Measurements from ENCODE around the gene UNC13A.
"Not testable (repeated sequence)": the region's sequence is repeated elsewhere in the genome, so short reads cannot be mapped to it uniquely, and the experiment has no call there.

UNC13A gene

DNA sequence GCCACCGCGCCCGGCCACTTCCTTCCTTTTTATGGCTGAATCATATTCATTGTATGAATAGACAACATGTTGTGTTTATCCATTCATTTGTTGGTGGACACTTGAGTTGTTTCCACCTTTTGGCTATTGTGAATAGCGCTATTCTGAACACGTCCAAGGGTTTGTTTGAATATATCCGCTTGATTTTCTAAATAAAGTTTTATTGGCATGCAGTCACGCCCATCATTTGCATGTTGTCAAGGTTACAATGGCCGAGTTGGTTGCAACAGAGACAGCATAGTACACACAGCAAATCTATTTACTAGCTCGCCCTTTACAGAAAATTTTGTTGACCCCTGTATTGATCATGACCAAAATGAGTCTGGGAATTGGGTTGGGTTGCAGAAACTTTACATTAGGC lies 89.2 kb downstream of the UNC13A start:
- in situ Hi-C loops (cut with HindIII; ENCODE audit: low pct_unique_long_range_greater_than_20kb, low sequenced_read_pairs): no loop called here
- DNase-seq (ENCODE audit: low read depth in 1 of 2, low spot score in 1 of 2): no peak
- no peak for TF ChIP-seq JUND (IDR thresholded peaks at IDR 0.05; ENCODE audit: low read depth)

DNA sequence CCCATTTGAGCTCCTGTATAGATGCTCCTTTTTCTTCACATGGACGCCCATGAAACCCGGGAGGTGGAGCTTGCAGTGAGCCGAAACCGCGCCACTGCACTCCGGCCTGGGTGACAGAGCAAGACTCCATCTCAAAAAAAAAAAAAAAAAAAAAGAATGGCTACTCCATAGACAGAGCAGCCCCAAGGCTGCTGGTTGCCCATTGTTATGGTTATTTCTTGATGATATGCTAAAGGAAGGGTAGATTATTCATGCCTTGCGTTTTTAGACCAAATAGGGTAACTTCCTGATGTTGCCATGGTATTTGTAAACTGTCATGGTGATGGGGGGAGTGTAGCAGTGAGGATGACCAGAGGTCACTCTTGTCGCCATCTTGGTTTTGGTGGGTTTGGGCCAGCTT lies 90.1 kb downstream of the UNC13A start:
- DNase-seq (ENCODE audit: low read depth in 1 of 2, low spot score in 1 of 2); in situ Hi-C loops (cut with HindIII; ENCODE audit: low pct_unique_long_range_greater_than_20kb, low sequenced_read_pairs): not testable (repeated sequence)

DNA sequence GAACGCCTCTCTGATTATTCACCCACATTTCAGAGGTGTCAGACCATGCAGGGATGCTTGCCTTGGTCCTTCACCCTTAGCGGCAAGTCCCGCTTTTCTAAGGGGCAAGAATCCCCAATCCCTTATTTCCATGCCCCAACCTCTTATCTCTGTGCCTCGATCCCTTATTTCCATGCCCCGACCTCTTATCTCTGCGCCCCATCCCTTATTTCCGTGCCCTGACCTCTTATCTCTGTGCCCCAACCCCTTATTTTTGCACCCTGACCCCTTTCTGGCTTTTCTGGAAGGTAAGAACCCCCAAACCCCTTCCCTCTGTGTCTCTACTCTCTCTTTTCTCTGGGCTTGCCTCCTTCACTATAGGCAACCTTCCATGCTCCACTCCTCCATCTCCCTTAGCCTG lies 93.9 kb downstream of the UNC13A start:
- DNase-seq (ENCODE audit: low read depth in 1 of 2, low spot score in 1 of 2); in situ Hi-C loops (cut with HindIII; ENCODE audit: low pct_unique_long_range_greater_than_20kb, low sequenced_read_pairs): not testable (repeated sequence)

DNA sequence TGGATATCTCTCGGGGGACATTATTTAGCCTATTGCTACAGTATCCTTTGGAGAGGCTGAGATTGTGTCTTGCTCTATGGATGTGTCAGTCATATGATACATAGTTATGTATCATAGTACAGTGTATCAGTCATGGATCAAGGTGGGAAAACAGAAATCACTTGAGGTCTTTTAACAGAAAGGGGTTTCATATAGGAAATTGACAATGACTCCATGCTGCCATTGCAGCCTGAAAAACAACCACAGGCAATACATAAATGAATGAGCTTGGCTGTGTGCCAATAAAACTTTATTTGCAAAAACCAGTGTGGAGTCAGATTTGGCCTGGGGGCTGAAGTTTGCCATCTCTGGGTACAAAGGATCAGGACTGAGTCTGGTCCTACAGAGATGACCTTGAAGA lies 97.3 kb downstream of the UNC13A start:
- in situ Hi-C loops (cut with HindIII; ENCODE audit: low pct_unique_long_range_greater_than_20kb, low sequenced_read_pairs): no loop called here
- no peak for DNase-seq (ENCODE audit: low read depth in 1 of 2, low spot score in 1 of 2)
- no peak for TF ChIP-seq JUND (IDR thresholded peaks at IDR 0.05; ENCODE audit: low read depth)

DNA sequence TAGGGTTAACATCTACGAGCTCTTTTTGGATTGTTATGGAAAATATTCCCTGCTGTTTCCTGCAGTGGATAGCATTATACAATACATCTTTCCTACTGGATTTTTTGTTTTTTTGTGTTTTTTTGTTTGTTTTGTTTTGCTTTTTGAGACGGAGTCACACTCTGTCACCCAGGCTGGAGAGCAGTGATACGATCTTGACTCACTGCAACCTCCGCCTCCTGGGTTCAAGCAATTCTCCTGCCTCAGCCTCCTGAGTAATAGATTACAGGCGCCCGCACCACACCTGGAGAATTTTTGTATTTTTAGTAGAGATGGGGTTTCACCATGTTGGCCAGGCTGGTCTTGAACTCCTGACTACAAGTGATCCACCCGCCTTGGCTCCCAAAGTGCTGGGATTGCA lies 102.8 kb downstream of the UNC13A start:
- DNase-seq (ENCODE audit: low read depth in 1 of 2, low spot score in 1 of 2); in situ Hi-C loops (cut with HindIII; ENCODE audit: low pct_unique_long_range_greater_than_20kb, low sequenced_read_pairs): not testable (repeated sequence)

DNA sequence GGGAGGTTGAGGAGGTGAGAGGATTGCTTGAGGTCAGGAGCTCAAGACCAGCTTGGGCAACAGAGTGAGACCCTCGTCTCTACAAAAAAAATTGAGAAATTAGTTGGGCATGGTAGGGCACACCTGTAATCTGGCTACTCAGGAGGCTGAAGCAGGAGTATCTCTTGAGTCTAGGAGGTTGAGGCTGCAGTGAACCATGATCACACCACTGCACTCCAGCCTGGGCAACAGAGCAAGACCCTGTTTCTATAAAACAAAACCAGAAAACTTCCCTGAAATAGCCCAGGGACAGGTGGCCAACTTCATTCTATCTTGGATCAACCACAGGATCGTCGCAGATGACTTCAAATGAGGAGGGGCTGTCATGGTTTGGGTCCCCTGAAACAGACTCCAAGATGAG lies 104.0 kb downstream of the UNC13A start:
- TF ChIP-seq JUND (IDR thresholded peaks at IDR 0.05; ENCODE audit: low read depth): no peak
- no peak for DNase-seq (ENCODE audit: low read depth in 1 of 2, low spot score in 1 of 2)
- in situ Hi-C loops (cut with HindIII; ENCODE audit: low pct_unique_long_range_greater_than_20kb, low sequenced_read_pairs): no loop called here

DNA sequence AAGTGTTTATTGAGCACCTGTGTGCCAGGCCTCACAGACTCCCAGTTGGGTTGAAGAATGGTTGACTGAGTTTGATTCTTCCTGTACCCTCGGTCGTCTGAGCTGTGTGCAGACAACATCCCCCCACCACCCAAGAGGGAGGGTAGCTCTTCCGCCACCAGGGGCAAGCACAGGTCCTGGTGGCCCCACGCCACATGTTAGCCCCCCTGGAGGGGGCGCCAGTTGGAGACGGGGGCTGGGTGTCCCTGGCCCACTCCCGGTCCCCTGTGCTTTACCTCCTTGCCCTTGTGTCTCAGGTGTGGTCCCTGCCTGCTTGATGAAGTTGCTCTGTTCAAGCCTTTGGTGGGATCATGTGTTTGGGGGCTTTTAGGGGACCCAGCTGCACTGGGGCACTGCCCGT lies 105.5 kb downstream of the UNC13A start:
- no peak for DNase-seq (ENCODE audit: low read depth in 1 of 2, low spot score in 1 of 2)
- TF ChIP-seq JUND (IDR thresholded peaks at IDR 0.05; ENCODE audit: low read depth): no peak
- in situ Hi-C loops (cut with HindIII; ENCODE audit: low pct_unique_long_range_greater_than_20kb, low sequenced_read_pairs): no loop called here

DNA sequence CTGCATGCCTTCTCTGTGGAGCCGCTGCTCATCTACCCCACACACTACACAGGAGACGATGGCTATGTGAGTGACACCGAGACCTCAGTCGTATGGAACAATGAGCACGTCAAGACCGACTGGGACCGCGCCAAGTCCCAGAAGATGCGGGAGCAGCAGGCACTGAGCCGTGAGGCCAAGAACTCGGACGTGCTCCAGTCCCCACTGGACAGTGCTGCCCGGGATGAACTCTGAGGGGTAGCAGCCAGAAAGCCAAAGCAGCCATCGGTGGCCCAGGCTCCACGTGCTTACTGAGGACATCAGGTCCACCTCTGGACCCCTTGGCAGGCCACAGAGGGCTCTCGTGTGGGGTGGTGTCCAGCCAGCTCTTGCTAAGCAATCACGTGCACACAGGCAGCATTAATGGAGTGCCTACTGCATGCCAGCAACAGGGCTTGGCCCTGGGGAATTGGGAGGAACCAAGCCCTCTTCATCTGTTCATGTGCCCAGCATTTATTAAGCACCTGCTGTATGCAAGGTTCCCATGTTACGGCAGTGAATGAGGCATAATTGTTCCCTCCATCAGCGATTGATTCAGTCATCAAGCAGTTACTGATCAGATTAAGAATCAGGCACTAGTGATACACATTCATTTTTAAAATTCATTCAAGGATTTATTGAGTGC lies 106.8 kb downstream of the UNC13A start:
- no peak for DNase-seq (ENCODE audit: low read depth in 1 of 2, low spot score in 1 of 2)
- in situ Hi-C loops (cut with HindIII; ENCODE audit: low pct_unique_long_range_greater_than_20kb, low sequenced_read_pairs): no loop called here
- no peak for TF ChIP-seq JUND (IDR thresholded peaks at IDR 0.05; ENCODE audit: low read depth)

DNA sequence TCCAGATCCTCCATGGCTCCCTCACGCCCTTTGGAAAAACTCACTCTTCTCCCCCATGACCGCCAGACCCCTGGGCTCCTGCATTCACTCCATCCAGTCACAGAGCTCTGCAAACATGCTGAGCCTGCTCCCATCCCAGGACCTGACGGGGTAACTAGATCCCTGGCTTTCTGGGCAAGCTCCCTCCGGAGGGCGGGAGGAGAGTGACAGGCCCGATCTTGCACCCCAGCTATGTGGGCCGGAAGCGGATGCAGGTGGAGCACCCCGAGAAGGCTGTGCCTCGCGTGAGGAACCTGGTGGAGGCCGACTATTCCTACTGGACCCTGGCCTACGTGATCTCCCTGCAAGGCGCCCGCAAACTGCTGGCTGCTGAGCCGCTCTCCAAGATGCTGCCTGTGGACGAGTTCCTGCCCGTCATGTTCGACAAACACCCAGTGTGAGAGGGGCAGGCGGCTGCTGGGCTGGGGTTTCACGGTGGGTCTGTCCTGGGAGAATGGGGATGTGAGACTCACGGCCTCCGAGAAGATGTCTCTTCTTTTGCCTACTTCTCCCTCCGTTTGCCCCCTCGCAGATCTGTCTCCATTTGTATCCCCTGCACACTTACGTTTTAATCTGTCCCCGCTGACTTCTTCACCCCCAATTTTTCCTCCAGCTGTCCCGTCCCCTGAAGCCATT lies 107.5 kb downstream of the UNC13A start:
- in situ Hi-C loops (cut with HindIII; ENCODE audit: low pct_unique_long_range_greater_than_20kb, low sequenced_read_pairs): no loop called here
- no peak for TF ChIP-seq JUND (IDR thresholded peaks at IDR 0.05; ENCODE audit: low read depth)
- no peak for DNase-seq (ENCODE audit: low read depth in 1 of 2, low spot score in 1 of 2)

DNA sequence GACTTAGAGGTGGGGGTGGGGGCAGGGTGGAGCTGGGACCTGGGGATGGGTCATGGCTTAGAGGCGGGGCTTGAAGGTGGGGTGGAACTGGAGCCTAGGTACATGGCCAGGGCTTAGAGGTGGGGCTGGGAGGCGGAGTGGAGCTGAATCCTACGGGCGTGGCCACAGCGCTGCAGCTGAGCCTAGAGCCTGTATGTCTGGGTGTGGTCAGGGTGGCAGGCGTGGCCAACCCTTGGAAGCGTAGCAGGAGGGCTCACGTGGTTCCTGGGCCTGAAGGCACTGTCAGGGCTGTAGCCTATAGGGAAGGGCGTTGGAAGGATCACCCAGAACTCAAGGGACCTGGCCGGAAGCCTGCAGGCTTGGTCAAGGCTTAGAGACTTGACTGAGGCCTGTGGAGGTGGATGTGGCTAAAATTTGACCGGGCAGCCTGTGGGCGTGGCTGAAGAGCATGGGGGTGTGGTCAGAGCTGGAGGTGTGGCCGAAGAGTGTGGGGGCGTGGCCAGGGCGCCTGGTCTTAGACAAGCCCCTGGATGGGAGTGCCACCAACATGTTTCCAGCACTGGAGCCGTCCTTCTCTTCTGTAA lies 108.4 kb downstream of the UNC13A start:
- in situ Hi-C loops (cut with HindIII; ENCODE audit: low pct_unique_long_range_greater_than_20kb, low sequenced_read_pairs): no loop called here
- peak; percentile 64 to 96 for DNase-seq (ENCODE audit: low read depth in 1 of 2, low spot score in 1 of 2)
- no peak for TF ChIP-seq JUND (IDR thresholded peaks at IDR 0.05; ENCODE audit: low read depth)

DNA sequence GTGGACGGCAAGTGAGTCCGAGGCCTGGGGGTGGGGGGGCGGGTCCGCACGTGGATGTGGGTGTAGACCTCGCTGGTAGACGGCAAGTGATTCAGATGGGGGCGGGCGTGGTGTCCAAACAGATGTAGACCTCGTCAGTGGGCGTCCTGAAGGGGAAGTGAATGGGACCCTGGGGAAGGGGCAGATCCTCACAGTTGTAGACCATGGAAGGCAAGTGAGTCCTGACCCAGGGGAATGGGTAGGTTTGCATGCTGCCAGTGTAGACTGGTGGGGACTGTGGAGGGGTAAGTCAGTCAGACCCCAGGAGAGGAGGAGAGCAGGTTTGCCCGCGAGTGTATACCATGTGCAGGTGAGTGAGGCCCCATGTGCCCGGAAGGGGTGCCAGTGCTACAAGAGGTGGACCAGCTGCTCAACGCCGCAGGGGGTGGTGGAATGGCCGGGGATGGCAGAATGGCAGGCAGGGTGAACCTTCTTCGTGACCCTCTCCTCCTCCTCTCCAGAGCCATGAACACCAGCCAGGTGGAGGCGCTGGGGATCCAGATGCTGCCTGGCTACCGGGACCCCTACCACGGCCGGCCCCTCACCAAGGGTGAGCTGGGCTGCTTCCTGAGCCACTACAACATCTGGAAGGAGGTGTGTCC lies 110.6 kb downstream of the UNC13A start:
- TF ChIP-seq JUND (IDR thresholded peaks at IDR 0.05; ENCODE audit: low read depth): no peak
- no peak for DNase-seq (ENCODE audit: low read depth in 1 of 2, low spot score in 1 of 2)
- in situ Hi-C loops (cut with HindIII; ENCODE audit: low pct_unique_long_range_greater_than_20kb, low sequenced_read_pairs): no loop called here

DNA sequence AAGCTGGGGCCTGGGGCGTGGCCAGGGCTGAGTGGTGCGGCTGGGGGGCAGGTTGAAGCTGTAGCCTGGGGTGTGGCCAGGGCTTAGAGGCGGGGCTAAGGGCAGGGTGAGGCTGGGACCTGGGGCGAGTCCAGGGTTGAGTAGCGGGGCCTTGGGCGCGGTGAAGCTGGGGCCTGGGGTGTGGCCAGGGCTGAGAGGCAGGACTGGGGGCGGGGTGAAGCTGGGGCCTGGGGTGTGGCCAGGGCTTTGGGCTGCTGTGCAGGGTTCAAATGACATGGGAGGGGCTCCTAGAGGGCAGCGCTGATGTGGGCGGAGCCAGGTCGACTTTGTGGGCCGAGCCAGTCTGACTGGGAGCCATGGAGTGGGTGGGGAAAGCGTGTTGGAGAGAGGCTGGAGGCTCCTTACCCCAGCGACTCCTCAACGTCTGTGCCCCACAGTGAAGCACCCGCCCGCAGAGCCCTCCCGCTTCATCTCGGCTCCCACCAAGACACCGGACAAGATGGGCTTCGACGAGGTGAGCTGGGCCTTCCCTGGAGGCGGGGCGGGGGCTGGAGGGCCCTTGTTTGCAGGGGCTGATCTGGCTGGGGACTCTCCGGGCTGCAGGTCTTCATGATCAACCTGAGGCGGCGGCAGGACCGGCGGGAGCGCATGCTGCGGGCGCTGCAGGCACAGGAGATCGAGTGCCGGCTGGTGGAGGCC lies 111.2 kb downstream of the UNC13A start:
- in situ Hi-C loops (cut with HindIII; ENCODE audit: low pct_unique_long_range_greater_than_20kb, low sequenced_read_pairs): no loop called here
- DNase-seq (ENCODE audit: low read depth in 1 of 2, low spot score in 1 of 2): peak; percentile 43 to 94
- TF ChIP-seq JUND (IDR thresholded peaks at IDR 0.05; ENCODE audit: low read depth): no peak
